IPS-15b (cell line): Measurements from ENCODE around the gene BDKRB2.

Experiments
- H3K27me3 ChIP-seq: one replicate; pipeline ENCODE4 v1.6.1; 2013; ENCODE audit warnings: low read length; ENCODE audit not compliant: control insufficient read depth, insufficient read depth
- H3K36me3 ChIP-seq: one replicate; pipeline ENCODE4 v1.6.1; 2013; ENCODE audit warnings: low read length; ENCODE audit not compliant: control insufficient read depth, insufficient read depth
- H3K4me1 ChIP-seq: one replicate; pipeline ENCODE4 v1.6.1; 2013; ENCODE audit warnings: mild to moderate bottlenecking, low read length; ENCODE audit not compliant: control insufficient read depth, insufficient read depth
- H3K4me3 ChIP-seq: one replicate; pipeline ENCODE4 v1.5.1; 2013; ENCODE audit warnings: low read depth, low read length
- H3K9ac ChIP-seq: one replicate; pipeline ENCODE4 v1.6.1; 2013; ENCODE audit warnings: low read depth, mild to moderate bottlenecking, low read length
- H3K9me3 ChIP-seq: one replicate; pipeline ENCODE4 v1.6.1; 2013; ENCODE audit warnings: mild to moderate bottlenecking, low read length; ENCODE audit not compliant: control insufficient read depth, insufficient read depth

BDKRB2 gene

DNA sequence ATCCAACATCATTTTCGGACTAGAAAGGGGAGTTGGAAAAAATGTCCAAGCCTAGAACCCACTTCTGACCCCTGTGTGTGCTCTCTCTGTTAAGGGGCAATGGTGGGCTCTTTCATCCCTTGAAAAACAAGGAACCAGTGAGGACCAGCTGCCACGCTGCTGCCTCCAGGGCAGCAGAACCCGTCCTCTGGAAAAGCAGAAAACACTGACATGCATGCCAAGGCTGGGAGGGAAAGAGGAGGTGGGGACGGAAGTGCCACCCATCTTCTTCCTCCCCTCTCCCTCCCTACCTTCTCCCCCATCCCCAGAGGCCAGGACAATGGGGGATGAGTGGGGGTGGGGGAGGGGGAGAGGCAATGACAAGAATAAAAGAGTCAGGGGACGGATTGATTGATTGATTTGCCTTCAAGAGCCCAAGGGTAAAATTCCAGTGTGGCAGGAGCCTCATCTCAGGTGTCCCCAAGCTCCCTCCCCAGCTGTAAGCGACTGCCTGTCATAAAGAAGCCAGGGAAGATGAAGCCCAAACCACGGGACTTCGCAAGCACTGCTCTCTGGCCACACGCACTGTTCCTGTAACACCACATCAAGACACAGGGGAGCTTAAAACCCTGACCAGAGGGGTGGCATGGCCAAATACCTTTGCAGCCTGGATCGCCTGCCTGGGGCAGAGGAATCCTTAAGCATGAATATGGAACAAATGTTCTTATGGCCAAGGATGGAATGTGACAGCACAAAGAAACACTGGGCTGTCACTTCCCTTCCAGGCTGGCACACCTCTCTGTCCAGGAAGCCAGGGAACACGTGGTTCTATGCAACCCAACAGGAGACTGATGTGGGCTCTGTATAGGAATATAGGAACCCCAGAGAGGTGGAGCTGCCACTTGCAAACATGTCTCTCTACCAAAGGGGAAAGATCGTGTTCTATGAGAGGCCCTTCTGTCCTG, 38.9 kb upstream of the BDKRB2 start:
- no peaks in the 10 kb centered on the region for H3K4me1 ChIP-seq
- no peak overlapping the region for H3K4me3 ChIP-seq
- H3K36me3 ChIP-seq: no peaks in the 10 kb centered on the region
- H3K27me3 ChIP-seq: no peaks in the 10 kb centered on the region
- H3K9ac ChIP-seq: no peak overlapping the region
- no peaks in the 10 kb centered on the region for H3K9me3 ChIP-seq

DNA sequence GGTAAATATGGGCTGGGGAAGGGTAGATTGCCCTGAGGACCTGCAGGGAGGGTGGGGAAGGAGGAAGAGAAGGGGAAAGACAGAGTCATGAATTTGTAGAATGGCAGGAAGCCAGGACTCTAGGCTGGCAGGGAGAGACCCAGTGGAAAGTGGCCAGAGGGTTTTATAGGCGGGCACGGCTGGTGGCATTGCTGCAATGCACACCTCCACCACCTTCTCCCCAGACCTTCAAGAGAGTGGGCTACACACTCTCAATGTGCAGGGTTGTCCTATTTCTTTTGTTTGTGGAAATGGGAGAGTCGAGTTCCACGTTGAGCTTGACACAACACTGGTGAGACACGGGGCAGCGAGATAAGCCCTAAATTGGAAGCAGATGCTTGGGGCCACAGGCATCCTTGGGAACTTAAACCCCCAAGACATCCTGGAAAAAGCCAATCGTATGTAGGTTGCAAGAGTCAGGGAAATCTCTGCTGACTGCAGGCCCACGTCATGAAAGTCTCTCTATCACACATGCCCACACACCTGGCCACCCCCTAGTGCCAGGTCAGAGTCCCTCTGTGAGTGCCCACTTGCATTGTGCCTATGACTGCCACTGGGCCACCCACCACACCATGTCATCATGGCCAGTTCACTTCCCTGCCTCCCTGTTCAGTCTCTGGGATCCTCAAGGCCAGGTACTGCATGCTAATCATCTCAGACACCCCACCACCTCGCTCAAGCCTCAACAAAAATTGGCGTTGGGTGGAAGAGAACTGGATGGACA, 38.0 kb upstream of the BDKRB2 start:
- Histone ChIP-seq H3K27me3 (no peaks in the 10 kb centered on the region), H3K4me1 (no peaks in the 10 kb centered on the region), H3K9ac (no peak overlapping the region), H3K9me3 (no peaks in the 10 kb centered on the region), H3K36me3 (no peaks in the 10 kb centered on the region), H3K4me3 (no peak overlapping the region)

DNA sequence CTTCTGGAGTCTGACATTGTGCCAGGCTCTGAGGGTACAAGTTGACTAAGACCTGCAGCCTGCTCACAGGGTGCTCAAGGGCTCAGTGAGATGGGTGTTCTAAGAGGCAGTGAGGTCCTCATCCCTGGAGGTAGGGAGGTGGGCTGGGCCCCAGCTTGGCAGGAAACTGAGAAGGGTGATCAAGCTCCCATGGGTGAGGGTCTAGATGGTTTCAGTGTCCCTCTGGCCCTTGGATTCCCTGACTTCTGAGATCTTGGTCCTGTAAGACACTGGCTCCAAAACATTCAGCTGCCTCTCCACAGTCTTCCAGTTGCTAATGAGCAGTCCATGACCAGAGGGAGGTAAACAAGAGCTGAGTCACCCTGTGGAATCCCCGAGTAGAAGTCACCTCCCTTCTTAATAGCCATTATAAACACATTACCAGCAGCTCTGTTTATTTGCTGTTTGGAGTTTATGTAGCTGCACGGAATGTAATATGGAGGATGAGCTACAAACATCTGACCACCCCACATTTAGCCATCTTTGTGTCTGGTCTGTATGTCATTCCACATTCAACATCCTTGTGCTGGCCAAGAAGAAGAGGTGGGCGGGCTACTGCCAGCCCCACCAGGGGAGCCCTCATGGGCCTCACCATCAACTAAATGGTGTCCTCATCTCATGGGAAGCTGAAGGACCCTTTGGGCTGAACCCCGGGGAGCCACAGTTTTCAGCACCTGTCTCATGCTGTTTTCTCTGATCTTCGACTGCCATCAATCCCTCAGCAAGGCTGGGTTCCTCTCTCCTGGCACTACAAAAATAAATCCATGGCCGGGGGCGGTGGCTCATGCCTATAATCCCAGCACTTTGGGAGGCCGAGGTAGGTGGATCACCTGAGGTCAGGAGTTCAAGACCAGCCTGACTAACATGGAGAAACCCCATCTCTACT, 37.2 kb upstream of the BDKRB2 start:
- Histone ChIP-seq H3K27me3 (no peaks in the 10 kb centered on the region), H3K36me3 (no peaks in the 10 kb centered on the region), H3K9ac (no peak overlapping the region), H3K9me3 (no peaks in the 10 kb centered on the region), H3K4me3 (no peak overlapping the region), H3K4me1 (no peaks in the 10 kb centered on the region)

DNA sequence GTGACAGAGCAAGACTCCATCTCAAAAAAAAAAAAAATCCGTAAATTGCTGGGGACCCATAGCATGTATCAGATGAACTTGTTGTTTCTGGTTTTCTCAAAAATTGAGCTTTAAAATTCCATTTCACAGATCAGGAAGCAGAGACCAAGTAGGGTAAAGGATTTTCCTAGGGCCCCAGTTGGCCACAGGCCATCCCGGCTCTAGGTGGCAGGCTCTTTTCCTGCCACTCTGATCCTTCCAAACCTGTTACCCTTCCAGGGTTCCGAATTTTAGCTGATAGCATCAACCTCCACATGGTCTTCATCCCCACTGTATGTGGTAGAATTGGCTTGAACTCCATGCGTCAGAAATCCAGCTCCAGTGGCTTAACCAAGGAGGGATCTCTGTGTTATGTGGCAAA, 36.1 kb upstream of the BDKRB2 start:
- Histone ChIP-seq H3K9ac (no peak overlapping the region), H3K4me3 (no peak overlapping the region), H3K4me1 (no peaks in the 10 kb centered on the region), H3K9me3 (no peaks in the 10 kb centered on the region), H3K36me3 (no peaks in the 10 kb centered on the region), H3K27me3 (no peaks in the 10 kb centered on the region)

DNA sequence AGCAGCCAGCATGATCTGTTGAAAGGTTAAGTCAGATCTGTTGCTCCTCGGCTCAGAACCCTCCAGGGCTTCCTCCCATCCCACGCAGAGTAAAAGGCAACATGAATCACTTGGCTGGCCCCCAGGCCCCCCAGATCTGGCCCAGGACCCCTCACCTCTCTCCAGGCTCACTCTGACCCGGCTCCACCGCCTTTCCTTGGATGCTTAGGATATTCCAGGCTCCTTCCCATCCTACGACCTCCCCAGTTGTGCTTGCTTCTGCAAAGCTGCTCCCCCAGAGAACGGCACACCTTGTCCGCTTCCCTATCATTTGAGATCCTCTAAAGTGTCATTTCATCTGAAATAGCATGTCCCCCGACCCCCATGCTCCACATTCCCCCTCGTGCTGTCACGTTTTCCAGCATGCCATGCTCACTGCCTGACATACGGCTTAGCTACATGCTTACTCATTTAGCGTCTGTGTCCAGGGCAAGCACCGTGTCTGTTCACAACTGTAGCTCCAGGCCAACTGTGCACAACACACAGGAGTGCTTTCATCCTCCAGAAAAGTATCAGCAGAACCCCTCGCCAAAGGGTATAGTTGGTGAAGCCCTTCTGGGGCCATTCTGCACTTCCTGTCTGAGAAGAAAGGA, 33.6 kb upstream of the BDKRB2 start:
- Histone ChIP-seq H3K4me3 (no peak overlapping the region), H3K9ac (no peak overlapping the region), H3K4me1 (no peaks in the 10 kb centered on the region), H3K36me3 (no peaks in the 10 kb centered on the region), H3K27me3 (no peaks in the 10 kb centered on the region), H3K9me3 (no peaks in the 10 kb centered on the region)

DNA sequence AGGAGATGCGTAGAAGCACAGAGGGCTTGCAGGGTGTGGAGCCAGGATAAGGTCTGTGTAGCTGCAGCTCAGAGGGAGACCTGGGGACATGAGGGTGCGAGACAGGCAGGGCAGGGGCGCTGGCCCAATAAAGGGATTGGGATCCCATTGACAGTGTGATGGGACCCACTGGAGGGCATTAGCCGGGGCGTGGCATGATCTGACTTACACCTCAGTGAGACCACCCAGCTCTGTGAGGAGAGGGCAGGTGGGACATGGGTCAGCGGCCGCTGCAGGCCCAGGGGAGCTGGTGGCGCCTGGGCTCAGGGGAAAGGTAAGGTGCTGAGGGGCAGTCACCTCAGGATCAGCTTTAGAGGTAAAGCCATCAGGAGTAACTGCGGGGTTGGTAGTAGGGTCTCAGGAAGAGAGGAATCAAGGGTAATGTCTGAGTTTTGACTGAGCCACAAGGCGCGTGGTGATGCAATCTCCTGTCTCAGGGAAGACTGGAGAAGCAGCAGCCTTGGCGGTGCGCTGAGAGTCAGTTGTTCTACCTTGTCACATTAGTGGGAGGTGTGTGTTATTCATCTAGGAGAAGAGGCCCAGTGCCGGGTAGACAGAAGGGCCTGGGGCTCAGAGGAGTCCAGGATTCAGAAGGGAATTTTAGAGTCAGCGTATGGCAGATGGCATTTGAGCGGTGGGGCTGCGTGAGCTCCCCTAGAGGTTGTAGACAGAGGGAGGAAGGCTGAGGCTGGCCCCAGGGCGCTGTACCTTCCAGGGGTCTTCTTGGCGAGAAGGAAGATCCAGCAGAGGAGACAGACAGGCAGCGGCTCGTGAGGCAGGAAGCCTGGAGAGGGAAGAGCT, 30.8 kb upstream of the BDKRB2 start:
- no peak overlapping the region for H3K4me3 ChIP-seq
- no peak overlapping the region for H3K9ac ChIP-seq
- no peaks in the 10 kb centered on the region for H3K27me3 ChIP-seq
- H3K36me3 ChIP-seq: no peaks in the 10 kb centered on the region
- no peaks in the 10 kb centered on the region for H3K9me3 ChIP-seq
- H3K4me1 ChIP-seq: no peaks in the 10 kb centered on the region

DNA sequence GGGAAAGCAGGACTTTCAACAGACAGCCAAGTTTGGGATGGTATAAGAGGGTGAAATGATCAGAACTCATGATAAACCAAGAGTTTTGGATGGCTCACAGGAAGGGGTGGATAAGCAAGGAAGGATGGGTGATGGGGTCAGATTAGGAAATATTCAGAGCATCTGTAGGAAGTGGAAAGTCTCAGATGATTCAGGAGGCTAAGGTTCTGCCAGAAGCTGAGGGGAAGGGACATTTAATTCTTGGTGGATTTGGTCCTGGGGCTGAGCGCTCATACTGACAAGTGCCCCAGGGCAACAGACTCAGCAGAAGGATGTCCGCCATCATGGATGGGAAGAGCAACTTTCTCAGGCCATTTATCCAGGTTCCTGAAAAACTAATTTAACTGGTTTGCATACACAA, 28.4 kb upstream of the BDKRB2 start:
- Histone ChIP-seq H3K36me3 (no peaks in the 10 kb centered on the region), H3K4me1 (no peaks in the 10 kb centered on the region), H3K4me3 (no peak overlapping the region), H3K9me3 (no peaks in the 10 kb centered on the region), H3K27me3 (no peaks in the 10 kb centered on the region), H3K9ac (no peak overlapping the region)

DNA sequence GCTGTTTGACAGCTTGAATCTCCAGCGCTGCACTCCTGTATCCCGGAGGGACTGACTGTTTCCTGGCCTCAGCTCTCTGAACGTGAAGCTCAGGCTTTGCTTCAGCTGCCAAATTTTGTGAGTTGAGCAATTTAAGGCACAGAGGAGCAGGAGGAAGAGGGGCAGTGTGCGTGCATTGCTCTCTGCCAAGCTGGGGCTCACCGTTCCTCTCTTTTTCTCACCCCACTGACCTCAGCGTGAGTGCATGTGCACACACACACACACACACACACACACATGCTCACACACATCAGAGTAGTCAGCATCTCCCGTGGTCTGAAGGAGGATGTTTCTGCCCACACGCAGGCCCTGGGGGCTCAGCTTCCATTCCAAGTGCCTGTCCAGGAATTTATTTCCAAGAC, 27.8 kb upstream of the BDKRB2 start:
- Histone ChIP-seq H3K9me3 (no peaks in the 10 kb centered on the region), H3K4me1 (no peaks in the 10 kb centered on the region), H3K9ac (no peak overlapping the region), H3K36me3 (no peaks in the 10 kb centered on the region), H3K27me3 (no peaks in the 10 kb centered on the region), H3K4me3 (no peak overlapping the region)

DNA sequence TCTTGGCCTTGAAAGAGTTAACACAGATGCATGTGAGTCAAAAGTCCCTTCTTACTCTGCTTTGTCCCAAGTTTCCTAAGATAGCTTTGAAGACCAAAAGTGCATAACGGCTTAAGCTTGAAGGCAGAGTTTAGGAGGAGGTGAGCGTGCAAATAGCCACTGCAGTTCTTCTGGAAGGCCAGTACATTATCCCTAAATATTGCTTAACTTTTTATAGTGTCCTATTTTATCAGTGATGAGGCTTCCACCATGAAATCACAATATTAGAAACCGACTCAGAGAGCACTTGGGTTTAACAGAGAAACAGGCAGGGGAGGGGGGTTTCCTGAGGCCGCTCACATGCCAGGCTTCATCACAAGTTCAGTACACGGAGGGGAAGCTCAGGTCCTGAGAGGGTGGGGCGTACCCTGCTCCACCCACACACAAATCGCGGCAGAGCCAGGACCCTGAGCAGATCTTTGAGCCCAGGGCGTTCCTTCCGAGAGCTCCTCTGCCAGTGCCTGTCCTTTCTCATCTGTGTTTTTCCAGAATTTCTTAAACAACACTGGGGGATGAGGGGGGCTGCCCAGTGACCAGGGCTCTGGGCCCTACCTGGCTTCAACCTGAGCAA, 26.8 kb upstream of the BDKRB2 start:
- Histone ChIP-seq H3K36me3 (no peaks in the 10 kb centered on the region), H3K9ac (no peak overlapping the region), H3K27me3 (no peaks in the 10 kb centered on the region), H3K4me1 (no peaks in the 10 kb centered on the region), H3K9me3 (no peaks in the 10 kb centered on the region), H3K4me3 (no peak overlapping the region)

DNA sequence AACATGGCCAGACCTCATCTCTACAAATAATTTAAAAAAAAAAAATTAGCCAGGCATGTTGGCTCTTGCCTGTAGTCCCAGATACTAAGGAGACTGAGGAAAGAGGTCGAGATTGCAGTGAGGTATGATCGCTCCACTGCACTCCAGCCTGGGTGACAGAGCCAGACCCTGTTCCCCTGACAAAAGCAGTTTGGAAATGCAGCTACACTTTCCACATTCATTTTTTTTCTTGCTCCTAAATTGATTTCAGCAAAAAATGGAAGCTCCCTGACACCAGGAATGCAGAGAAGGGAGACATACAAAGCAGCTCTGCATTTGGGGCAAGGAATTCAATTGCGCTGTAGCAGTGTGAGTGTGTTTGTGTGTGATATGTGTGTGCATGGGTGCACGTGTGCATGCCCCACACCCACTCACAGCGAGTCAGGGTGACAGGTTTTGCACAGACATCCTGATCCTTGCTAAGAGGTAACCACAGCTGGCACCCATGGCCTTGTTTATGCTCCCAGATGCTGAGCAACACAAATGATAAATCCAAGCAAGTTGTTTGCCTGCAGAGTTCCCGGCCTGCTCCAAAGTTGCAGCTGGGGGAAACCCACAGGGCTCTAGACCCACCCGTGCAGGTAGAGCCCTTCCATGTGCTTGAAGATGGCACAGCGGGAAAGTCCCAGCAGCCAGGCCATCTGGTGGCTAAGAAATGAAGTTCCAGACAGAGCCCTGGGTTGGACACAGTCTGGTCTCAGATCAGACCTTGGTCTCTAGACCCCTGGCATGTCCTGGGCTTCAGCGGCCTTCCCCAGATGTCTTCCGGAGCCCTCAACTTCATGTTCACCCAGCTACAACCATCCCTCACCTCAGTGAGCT, 25.9 kb upstream of the BDKRB2 start:
- H3K36me3 ChIP-seq: no peaks in the 10 kb centered on the region
- H3K4me3 ChIP-seq: no peak overlapping the region
- no peaks in the 10 kb centered on the region for H3K4me1 ChIP-seq
- H3K27me3 ChIP-seq: no peaks in the 10 kb centered on the region
- no peaks in the 10 kb centered on the region for H3K9me3 ChIP-seq
- H3K9ac ChIP-seq: no peak overlapping the region
